ENCODE results near the gene COPS8.

- TF ChIP-seq CTCF (IDR thresholded peaks at IDR 0.05; ENCODE audit: low read depth, low read length) (no peak), EZH2phosphoT487 (IDR thresholded peaks at IDR 0.05; ENCODE audit: low read depth) (no peak)
Measured at GRCh38 chr2:237139123-237139675, 53.5 kb downstream of the COPS8 start.
